K562 (cell line): ENCODE measurements around the gene CAMK2B. TPM values are rescaled to one million over a fixed set of nuclear protein-coding genes. Genes with fewer than 3 reads are reported as not detected.

ENCODE experiments used
- ATAC-seq: fragments of 200-7000 bp; cut with Tn5 transposase; 3 replicates; pipeline ENCODE4 v1.9.1; 2020; ENCODE audit warnings: moderate library complexity
- BruUV-seq: library from RNA; stranded (reverse); fragments of 400-500 nt; replicated peaks from 2 replicates; lab custom pipeline; 2021; lab: Mats Ljungman, UMichigan
- CTCF ChIA-PET: fragments of 300-600 bp; formaldehyde crosslinking; extraction: SDS; loops from one replicate; lab custom pipeline; 2021; ENCODE audit warnings: low intra/inter-chr PET ratio; lab: Yijun Ruan, JAX
- POLR2A ChIA-PET: fragments of 300-600, 350-650 bp; sonication (Branson Sonifier 250); formaldehyde crosslinking; extraction: SDS; loops from one replicate; lab custom pipeline; 2021; ENCODE audit warnings: antibody characterized with exemption, inconsistent platforms; lab: Yijun Ruan, JAX
- DNase-seq, 4 experiments: peaks; one replicate each; pipeline versions ENCODE4 v3.0.0 to v3.0.0-alpha.2; 2011 to 2018; ENCODE audit warnings: low spot score in 3 of 4, mixed read lengths in 3 of 4; ENCODE audit errors: extremely low read depth in 1 of 4
- FAIRE-seq: peaks from 2 replicates; lab custom pipeline; 2011; peaks lifted over from hg19 to GRCh38; lab: Jason Lieb, UNC
- H2AFZ ChIP-seq: 2 replicates; pipeline ENCODE4 v1.6.0; 2011; ENCODE audit warnings: low read depth, low read length, control low read depth, inconsistent platforms
- H3K27ac ChIP-seq: fragments of 200-600 bp; 3 replicates; pipeline ENCODE4 v1.8.0; 2011; ENCODE audit warnings: low read depth, mild to moderate bottlenecking, control low read depth, inconsistent platforms, low read length, moderate library complexity, mixed read lengths; ENCODE audit errors: extremely low read depth
- H3K27me3 ChIP-seq, 2 experiments: fragments of 300-600 bp in 1 of 2; 2 replicates in 1 of 2; 3 replicates in 1 of 2; pipeline versions ENCODE4 v1.6.0 to v1.8.0; 2011; ENCODE audit warnings: inconsistent platforms in 2 of 2, low read length in 2 of 2, mild to moderate bottlenecking in 1 of 2, mixed read lengths in 1 of 2, moderate library complexity in 1 of 2; ENCODE audit not compliant: control insufficient read depth in 2 of 2, insufficient read depth in 2 of 2
- H3K36me3 ChIP-seq: fragments of 300-600 bp; 3 replicates; pipeline ENCODE4 v1.8.0; 2011; ENCODE audit warnings: mild to moderate bottlenecking, low read length, inconsistent platforms; ENCODE audit not compliant: control insufficient read depth, insufficient read depth
- H3K4me1 ChIP-seq, 2 experiments: fragments of 200-600 bp in 1 of 2; replicated peaks in 1 of 2; 2 replicates in 1 of 2; 3 replicates in 1 of 2; pipeline versions ENCODE4 v1.5.1 to v1.8.0; 2011; ENCODE audit warnings: inconsistent platforms in 2 of 2, low read length in 2 of 2, mild to moderate bottlenecking in 1 of 2, mixed read lengths in 1 of 2, moderate library complexity in 1 of 2; ENCODE audit not compliant: control insufficient read depth in 2 of 2, insufficient read depth in 2 of 2
- H3K4me2 ChIP-seq: 2 replicates; pipeline ENCODE4 v1.6.1; 2011; ENCODE audit warnings: low read length, control low read depth, inconsistent platforms, mixed read lengths; ENCODE audit not compliant: insufficient read depth
- H3K4me3 ChIP-seq: fragments of 200-600 bp; sonication (generic), shearing (Covaris generic); 2 replicates; pipeline ENCODE4 v1.5.1; 2016; ENCODE audit warnings: control low read depth, inconsistent platforms
- H3K79me2 ChIP-seq: fragments of 200-600 bp; 3 replicates; pipeline ENCODE4 v1.8.0; 2011; ENCODE audit warnings: low read length, inconsistent platforms; ENCODE audit not compliant: control insufficient read depth, insufficient read depth
- H3K9ac ChIP-seq, 2 experiments: 2 replicates each; pipeline versions ENCODE4 v1.6.0 to v1.6.1; 2011; ENCODE audit warnings: low read depth in 2 of 2, low read length in 2 of 2, control low read depth in 1 of 2, inconsistent platforms in 1 of 2, mild to moderate bottlenecking in 1 of 2, mixed read lengths in 1 of 2; ENCODE audit not compliant: insufficient read depth in 1 of 2
- H3K9me1 ChIP-seq: one replicate; pipeline ENCODE4 v1.6.0; 2011; ENCODE audit warnings: inconsistent platforms, mild to moderate bottlenecking, low read length, moderate library complexity; ENCODE audit not compliant: control insufficient read depth, insufficient read depth
- H3K9me3 ChIP-seq: replicated peaks from 2 replicates; pipeline ENCODE4 v1.5.1; 2011; ENCODE audit warnings: low read depth, low read length, inconsistent platforms; ENCODE audit not compliant: control insufficient read depth, insufficient read depth
- H4K20me1 ChIP-seq: replicated peaks from 2 replicates; pipeline ENCODE4 v1.6.1; 2011; ENCODE audit warnings: low read length, inconsistent platforms, mixed read lengths; ENCODE audit not compliant: control insufficient read depth, insufficient read depth
- ARID1B ChIP-seq: fragments of 450-650 bp; IDR thresholded peaks from 2 replicates; pipeline ENCODE4 v1.6.1; 2016; ENCODE audit warnings: antibody characterized with exemption, mild to moderate bottlenecking, inconsistent platforms
- CREB3L1 ChIP-seq: fragments of 450-650 bp; IDR thresholded peaks from 2 replicates; pipeline ENCODE4 v1.6.1; 2014; ENCODE audit warnings: low read depth, mild to moderate bottlenecking, moderate library complexity, borderline replicate concordance
- GATAD2A ChIP-seq: fragments of 450-650 bp; IDR thresholded peaks from 2 replicates; pipeline ENCODE4 v1.6.1; 2017
- HMG20A ChIP-seq: fragments of 450-650 bp; formaldehyde crosslinking; conservative IDR thresholded peaks from 2 replicates; pipeline ENCODE4 v1.4.0; 2020; ENCODE audit warnings: mild to moderate bottlenecking, mixed read lengths
- KDM2B ChIP-seq: fragments of 250-450 bp; sonication (Bioruptor Pico); IDR thresholded peaks from 2 replicates; pipeline ENCODE4 v1.8.0; 2021; ENCODE audit warnings: mild to moderate bottlenecking, moderate library complexity
- KHSRP ChIP-seq: fragments of 450-650 bp; IDR thresholded peaks from 2 replicates; pipeline ENCODE4 v1.6.1; 2017
- L3MBTL2 ChIP-seq: fragments of 450-650 bp; IDR thresholded peaks from 2 replicates; pipeline ENCODE4 v1.6.1; 2016; ENCODE audit warnings: mild to moderate bottlenecking, moderate library complexity
- NCOR1 ChIP-seq: fragments of 450-650 bp; IDR thresholded peaks from 2 replicates; pipeline ENCODE4 v1.6.1; 2016; ENCODE audit warnings: mild to moderate bottlenecking, moderate library complexity
- PHF8 ChIP-seq: fragments of 200-600 bp; sonication (generic); IDR thresholded peaks from 2 replicates; pipeline ENCODE4 v1.6.1; 2012; ENCODE audit warnings: mixed run types, mild to moderate bottlenecking, inconsistent platforms, low read length, moderate library complexity, borderline replicate concordance
- PRDM10 ChIP-seq: fragments of 450-650 bp; IDR thresholded peaks from 2 replicates; pipeline ENCODE4 v1.6.1; 2018; ENCODE audit not compliant: partially characterized antibody
- RAD21 ChIP-seq, 2 experiments: fragments of 250-450 bp in 1 of 2; fragments of 450-650 bp in 1 of 2; sonication (Bioruptor Pico) in 1 of 2; formaldehyde crosslinking in 1 of 2; IDR thresholded peaks in 1 of 2; conservative IDR thresholded peaks in 1 of 2; 2 replicates each; pipeline versions ENCODE4 v1.4.0 to v1.8.0; 2020 to 2022; ENCODE audit warnings: mild to moderate bottlenecking in 2 of 2, moderate library complexity in 1 of 2
- SIRT6 ChIP-seq: IDR thresholded peaks from one replicate; pipeline ENCODE4 v1.6.1; 2012; ENCODE audit warnings: low read depth, mild to moderate bottlenecking, control low read depth, inconsistent platforms, low read length, moderate library complexity
- TBP ChIP-seq: optimal IDR thresholded peaks from 2 replicates; pipeline ENCODE3; 2011; ENCODE audit warnings: low read depth, low read length, improper control_type of control experiment
- ZKSCAN8 ChIP-seq: fragments of 200-800 bp; sonication (Bioruptor generic); IDR thresholded peaks from 2 replicates; pipeline ENCODE4 v1.6.1; 2016; ENCODE audit warnings: missing genetic modification characterization, missing compliant biosample characterization
- ZNF140 ChIP-seq: fragments of 250-450 bp; sonication (Bioruptor Pico); IDR thresholded peaks from 2 replicates; pipeline ENCODE4 v1.8.0; 2021; ENCODE audit warnings: moderate library complexity, mild to moderate bottlenecking, inconsistent platforms
- ZNF239 ChIP-seq: fragments of 250-450 bp; sonication (Bioruptor Pico); IDR thresholded peaks from 2 replicates; pipeline ENCODE4 v1.4.0; 2020; ENCODE audit warnings: mild to moderate bottlenecking
- ZNF24 ChIP-seq: fragments of 450-650 bp; IDR thresholded peaks from 2 replicates; pipeline ENCODE4 v1.6.1; 2016
- ZNF282 ChIP-seq: sonication (generic); formaldehyde crosslinking; IDR thresholded peaks from 2 replicates; pipeline ENCODE4 v1.8.1; 2023; ENCODE audit warnings: missing genetic modification reagents
- ZNF444 ChIP-seq: fragments of 250-450 bp; sonication (Bioruptor Pico); IDR thresholded peaks from 2 replicates; pipeline ENCODE4 v1.4.0; 2020; ENCODE audit warnings: mild to moderate bottlenecking, moderate library complexity
- WGBS: fragments of 100-300 bp; shearing (Covaris generic); methylation state at CpG from one replicate; pipeline ENCODE4 v1.1.6; 2016; ENCODE audit warnings: low coverage, mixed read lengths; ENCODE audit not compliant: insufficient coverage; ENCODE audit errors: missing lambda C conversion rate; 5-methylcytosine and 5-hydroxymethylcytosine counted together
- in situ Hi-C: fragments of 300-500 bp; cut with MboI; formaldehyde crosslinking; loops from 4 replicates; pipeline ENCODE4 v1.15.0; 2018; ENCODE audit warnings: inconsistent platforms, mixed read lengths
- intact Hi-C: fragments of 100-400 bp; cut with micrococcal nuclease; formaldehyde crosslinking; loops from 2 replicates; pipeline ENCODE4 v1.14.2; 2022
- polyA plus RNA-seq, 8 experiments: library from polyadenylated mRNA; depleted of rRNA in 4 of 8; stranded (reverse) in 5 of 8; unstranded in 3 of 8; fragments of >200 nt; fragmentation: Nextera tagmentation in 2 of 8; fragmentation: Illumina TruSeq in 1 of 8; extraction: Ambion mirVana in 2 of 8; extraction: Trizol in 1 of 8; gene quantifications; 2 replicates each; pipeline versions ENCODE4 v1.2.1 to v1.2.3, GENCODE V29; 2011 to 2014; ENCODE audit warnings: inconsistent platforms in 1 of 8, missing spikeins in 1 of 8
- total RNA-seq, 7 experiments: library from RNA; depleted of rRNA in 6 of 7; stranded (reverse); fragments of >200 nt in 6 of 7; fragmentation: Illumina TruSeq in 2 of 7; extraction: Trizol in 2 of 7; gene quantifications; 2 replicates each; pipeline versions ENCODE4 v1.2.1 to v1.2.3, GENCODE V29; 2011 to 2021; ENCODE audit warnings: low replicate concordance in 1 of 7

The CAMK2B gene
- total and polyA plus RNA-seq, 9 of the 15 experiments (the other 6 are each of a cell fraction or from before 2014, with no cell fraction given) = 0.04 to 0.09 (median 0.05) TPM; not detected in 4

DNA sequence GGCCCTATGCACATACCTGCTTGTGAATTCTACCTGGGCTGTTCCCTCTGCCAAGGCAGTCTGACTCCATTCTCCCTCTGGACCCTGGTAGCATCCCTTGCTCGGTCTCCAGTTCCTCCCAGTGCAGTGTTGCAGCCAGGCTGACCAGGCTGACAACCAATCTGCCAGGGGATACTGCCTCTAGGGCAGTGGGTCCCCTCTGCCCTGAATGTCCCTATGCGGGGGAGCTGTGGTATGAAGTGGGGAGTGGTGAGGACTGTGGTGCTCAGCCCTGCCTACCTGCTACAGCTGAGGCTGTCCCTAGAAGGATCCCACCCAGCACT lies 48.0 kb upstream of the CAMK2B start:
- no peak for ATAC-seq
- ChIA-PET CTCF (no interaction called here), POLR2A (no interaction called here)
- no peak for FAIRE-seq
- no peak overlapping the region for H3K27ac ChIP-seq
- H3K36me3 ChIP-seq = no peaks in the 10 kb centered on the region
- H3K4me3 ChIP-seq = no peak overlapping the region
- H2AFZ ChIP-seq = no peak overlapping the region
- no peak overlapping the region for H3K9ac ChIP-seq
- H3K9me1 ChIP-seq = peaks cover 5% of the 10 kb centered on the region
- peaks cover 0 to 13% of the 10 kb centered on the region in 2 experiments; a peak in 2 of 5 replicates for H3K27me3 ChIP-seq
- no peak for TF ChIP-seq PHF8
- TF ChIP-seq HMG20A (CRISPR knock-in tag) = no peak
- TF ChIP-seq SIRT6 = no peak
- no peak for TF ChIP-seq ZNF24
- no peak for TF ChIP-seq ZNF140 (CRISPR knock-in tag)
- no peak for TF ChIP-seq RAD21 (CRISPR knock-in tag; conservative IDR thresholded peaks at IDR 0.05 in 1 of 2, IDR thresholded peaks at IDR 0.05 in 1 of 2)
- no peak for TF ChIP-seq PRDM10
- no peak for TF ChIP-seq GATAD2A
- no peak for TF ChIP-seq ZKSCAN8 (CRISPR knock-in tag)
- no peak for TF ChIP-seq ARID1B
- no peak for TF ChIP-seq CREB3L1
- no peak for TF ChIP-seq KHSRP
- no peak for TF ChIP-seq NCOR1
- TF ChIP-seq KDM2B = no peak
- no peak for TF ChIP-seq L3MBTL2
- TF ChIP-seq ZNF444 (CRISPR knock-in tag) = no peak
- TF ChIP-seq ZNF239 (CRISPR knock-in tag) = no peak
- TF ChIP-seq ZNF282 (CRISPR knock-in tag) = no peak
- TF ChIP-seq TBP = no peak
- in situ Hi-C loops = no loop called here
- peak in 1 of 4 experiments; percentile 3 for DNase-seq
- 0 out of 2 replicates have a peak, but pooled peaks cover 3% of the 10 kb centered on the region for H3K9me3 ChIP-seq
- H3K79me2 ChIP-seq = no peaks in the 10 kb centered on the region
- no TSS peak for BruUV-seq
- intact Hi-C loops = loop anchor here (5.0 to 10.0 kb wide), 2 partner anchors 101 to 131 kb away; no protein-coding TSS in a partner anchor
- H3K4me1 ChIP-seq = peaks cover 0 to 3% of the 10 kb centered on the region in 2 experiments; a peak in 1 of 5 replicates
- no peak overlapping the region for H3K4me2 ChIP-seq
- WGBS = 3% methylated on average over 2 of the region's 2 CpGs
- H4K20me1 ChIP-seq = no peaks in the 10 kb centered on the region
